Nephron (organoid): ENCODE data around the gene NLRP12.

Source experiments
- H3K27ac Mint-ChIP-seq, 3 experiments: 2 replicates each; pipeline ENCODE4 v1.8.0; 2020; ENCODE audit warnings: mixed read lengths in 3 of 3, mild to moderate bottlenecking in 2 of 3, moderate library complexity in 1 of 3
- H3K27me3 Mint-ChIP-seq: 2 replicates; pipeline ENCODE4 v1.8.0; 2021; ENCODE audit warnings: low read depth, mild to moderate bottlenecking, moderate library complexity, mixed read lengths
- H3K36me3 Mint-ChIP-seq: 2 replicates; pipeline ENCODE4 v1.8.0; 2020; ENCODE audit warnings: low read depth, mixed read lengths
- H3K4me1 Mint-ChIP-seq: 2 replicates; pipeline ENCODE4 v1.8.0; 2020; ENCODE audit warnings: mixed read lengths
- H3K4me3 Mint-ChIP-seq, 3 experiments: 2 replicates each; pipeline ENCODE4 v1.8.0; 2020; ENCODE audit warnings: mild to moderate bottlenecking in 3 of 3, mixed read lengths in 3 of 3, moderate library complexity in 2 of 3
- H3K9me3 Mint-ChIP-seq: 2 replicates; pipeline ENCODE4 v1.8.0; 2020; ENCODE audit warnings: mixed read lengths
- TF ChIP-seq, protein P1 (sequence below), 3 experiments: fragments of 200-600 bp; sonication (generic); IDR thresholded peaks; one replicate each; pipeline ENCODE4 v1.5.0; 2021; ENCODE audit warnings: antibody characterized with exemption in 3 of 3; ENCODE audit not compliant: unreplicated experiment in 3 of 3

The NLRP12 gene

DNA sequence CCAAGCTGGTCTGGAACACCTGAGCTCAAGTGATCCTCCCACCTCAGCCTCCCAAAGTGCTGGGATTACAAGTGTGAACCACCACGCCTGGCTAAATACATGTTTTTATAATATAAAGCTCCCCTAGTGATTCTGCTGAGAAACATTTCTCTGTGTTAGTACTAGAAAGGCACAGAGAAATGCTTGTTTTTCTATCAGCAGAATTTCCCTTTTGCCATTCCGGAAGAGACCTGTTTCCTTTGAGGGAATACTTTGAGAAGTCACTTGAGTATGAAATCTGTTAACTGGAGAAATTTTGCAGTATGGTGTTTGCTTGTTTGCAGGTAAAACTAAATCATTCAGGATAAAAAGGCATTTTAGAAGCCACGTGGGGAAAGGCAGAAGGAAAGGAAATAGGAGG is 4.4 kb upstream of the NLRP12 start:
- Mint-ChIP-seq H3K4me1 (peaks cover 5% of the 10 kb centered on the region), H3K9me3 (no peaks in the 10 kb centered on the region), H3K27me3 (peaks cover 48% of the 10 kb centered on the region), H3K36me3 (no peaks in the 10 kb centered on the region), H3K4me3 (no peak overlapping the region), H3K27ac (no peak overlapping the region)
- TF ChIP-seq, protein P1, sequence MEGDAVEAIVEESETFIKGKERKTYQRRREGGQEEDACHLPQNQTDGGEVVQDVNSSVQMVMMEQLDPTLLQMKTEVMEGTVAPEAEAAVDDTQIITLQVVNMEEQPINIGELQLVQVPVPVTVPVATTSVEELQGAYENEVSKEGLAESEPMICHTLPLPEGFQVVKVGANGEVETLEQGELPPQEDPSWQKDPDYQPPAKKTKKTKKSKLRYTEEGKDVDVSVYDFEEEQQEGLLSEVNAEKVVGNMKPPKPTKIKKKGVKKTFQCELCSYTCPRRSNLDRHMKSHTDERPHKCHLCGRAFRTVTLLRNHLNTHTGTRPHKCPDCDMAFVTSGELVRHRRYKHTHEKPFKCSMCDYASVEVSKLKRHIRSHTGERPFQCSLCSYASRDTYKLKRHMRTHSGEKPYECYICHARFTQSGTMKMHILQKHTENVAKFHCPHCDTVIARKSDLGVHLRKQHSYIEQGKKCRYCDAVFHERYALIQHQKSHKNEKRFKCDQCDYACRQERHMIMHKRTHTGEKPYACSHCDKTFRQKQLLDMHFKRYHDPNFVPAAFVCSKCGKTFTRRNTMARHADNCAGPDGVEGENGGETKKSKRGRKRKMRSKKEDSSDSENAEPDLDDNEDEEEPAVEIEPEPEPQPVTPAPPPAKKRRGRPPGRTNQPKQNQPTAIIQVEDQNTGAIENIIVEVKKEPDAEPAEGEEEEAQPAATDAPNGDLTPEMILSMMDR (IDR thresholded peaks at IDR 0.05; ENCODE audit: unreplicated experiment in 3 of 3), result no peak

- Mint-ChIP-seq H3K27me3 (peaks cover 32% of the 10 kb centered on the region), H3K4me3 (no peak overlapping the region), H3K36me3 (no peaks in the 10 kb centered on the region), H3K27ac (peak overlapping the region in 2 of 3 experiments; percentile 34 to 64), H3K9me3 (no peaks in the 10 kb centered on the region), H3K4me1 (peaks cover 5% of the 10 kb centered on the region)
- TF ChIP-seq, protein P1 (IDR thresholded peaks at IDR 0.05; ENCODE audit: unreplicated experiment in 3 of 3), result no peak
Measured at GRCh38 chr19:53826876-53827275, 2.8 kb upstream of the NLRP12 start.

- Mint-ChIP-seq H3K27ac (no peak overlapping the region), H3K27me3 (peaks cover 16% of the 10 kb centered on the region), H3K4me1 (peaks cover 5% of the 10 kb centered on the region), H3K4me3 (no peak overlapping the region), H3K36me3 (no peaks in the 10 kb centered on the region), H3K9me3 (no peaks in the 10 kb centered on the region)
- TF ChIP-seq, protein P1 (IDR thresholded peaks at IDR 0.05; ENCODE audit: unreplicated experiment in 3 of 3), result no peak
Measured at GRCh38 chr19:53823380-53824120, 564 bp downstream of the NLRP12 start.

DNA sequence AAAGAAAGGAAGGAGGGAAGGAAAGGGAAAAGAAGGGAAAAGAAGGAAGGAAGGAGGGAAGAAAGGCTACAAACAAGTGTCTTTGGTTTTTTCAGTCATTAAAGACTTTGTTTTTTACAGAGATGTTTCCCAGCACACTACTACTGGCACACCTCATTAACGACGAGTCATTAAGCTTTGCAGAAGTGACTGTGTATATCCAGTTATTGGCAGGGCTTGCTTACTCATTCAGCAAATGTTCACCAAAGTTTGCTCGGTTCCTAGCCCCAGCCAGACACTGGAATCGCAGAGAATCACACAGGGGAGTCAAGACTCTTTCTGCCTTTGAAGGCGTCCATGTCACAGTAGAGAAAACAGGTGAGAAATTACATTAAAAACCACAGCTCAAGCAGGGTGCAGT is 4.3 kb downstream of the NLRP12 start:
- H3K4me1 Mint-ChIP-seq, result no peaks in the 10 kb centered on the region
- peaks cover 11% of the 10 kb centered on the region for H3K27me3 Mint-ChIP-seq
- no peak overlapping the region for H3K4me3 Mint-ChIP-seq
- no peak overlapping the region for H3K27ac Mint-ChIP-seq
- H3K36me3 Mint-ChIP-seq, result no peaks in the 10 kb centered on the region
- H3K9me3 Mint-ChIP-seq, result no peaks in the 10 kb centered on the region
- TF ChIP-seq, protein P1 (IDR thresholded peaks at IDR 0.05; ENCODE audit: unreplicated experiment in 3 of 3), result no peak

DNA sequence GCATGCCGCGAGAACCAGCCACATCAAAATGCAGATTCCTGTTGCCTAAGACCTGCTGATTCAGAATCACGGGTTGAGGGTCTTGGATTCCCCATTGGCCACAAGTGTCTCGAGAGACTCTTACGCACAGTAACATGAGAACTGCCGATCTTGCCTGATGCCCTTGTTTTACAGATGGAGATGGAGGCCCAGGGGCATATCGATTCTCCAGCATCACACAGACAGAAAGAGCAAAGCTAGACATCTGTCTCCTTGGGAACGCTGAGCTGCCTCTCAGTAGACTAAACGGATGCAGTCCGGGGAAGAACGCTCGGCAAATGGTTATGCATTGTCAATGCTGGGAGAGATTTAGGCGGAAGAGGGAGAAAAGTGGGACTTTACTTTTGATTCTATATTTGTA is 5.4 kb downstream of the NLRP12 start:
- no peaks in the 10 kb centered on the region for H3K36me3 Mint-ChIP-seq
- no peak overlapping the region for H3K27ac Mint-ChIP-seq
- no peaks in the 10 kb centered on the region for H3K9me3 Mint-ChIP-seq
- H3K4me3 Mint-ChIP-seq, result no peak overlapping the region
- peaks cover 9% of the 10 kb centered on the region for H3K27me3 Mint-ChIP-seq
- no peaks in the 10 kb centered on the region for H3K4me1 Mint-ChIP-seq
- TF ChIP-seq, protein P1 (IDR thresholded peaks at IDR 0.05; ENCODE audit: unreplicated experiment in 3 of 3), result no peak

GRCh38 chr19:53813996-53814395 is 10.1 kb downstream of the NLRP12 start:
- H3K4me1 Mint-ChIP-seq, result no peaks in the 10 kb centered on the region
- peaks cover 4% of the 10 kb centered on the region for H3K27me3 Mint-ChIP-seq
- no peak overlapping the region for H3K4me3 Mint-ChIP-seq
- TF ChIP-seq, protein P1 (IDR thresholded peaks at IDR 0.05; ENCODE audit: unreplicated experiment in 3 of 3), result no peak
- no peak overlapping the region for H3K27ac Mint-ChIP-seq
- H3K36me3 Mint-ChIP-seq, result no peaks in the 10 kb centered on the region
- no peaks in the 10 kb centered on the region for H3K9me3 Mint-ChIP-seq
